ENCODE data around the gene HID1. TPM values are rescaled to one million over a fixed set of nuclear protein-coding genes. Genes with fewer than 3 reads are reported as not detected.

Gene HID1
- total RNA-seq, 1 donor from 2014 or later = 157 TPM

- Mint-ChIP-seq H3K36me3 (ENCODE audit: low read depth, unreplicated experiment) (peaks cover 17% of the 10 kb centered on the region), H3K27me3 (ENCODE audit: unreplicated experiment) (peaks cover 12% of the 10 kb centered on the region), H3K4me1 (ENCODE audit: unreplicated experiment) (peaks cover under 1% of the 10 kb centered on the region), H3K4me3 (ENCODE audit: unreplicated experiment) (no peak overlapping the region), H3K27ac (ENCODE audit: unreplicated experiment) (no peak overlapping the region), H3K9me3 (ENCODE audit: unreplicated experiment) (no peaks in the 10 kb centered on the region)
- TF ChIP-seq CTCF (IDR thresholded peaks at IDR 0.05; ENCODE audit: unreplicated experiment) = no peak
- DNase-seq (ENCODE audit: low spot score) = no peak
Measured at GRCh38 chr17:74959826-74960515, 12.6 kb downstream of the HID1 start.

- Mint-ChIP-seq H3K4me3 (ENCODE audit: unreplicated experiment) (no peak overlapping the region), H3K27ac (ENCODE audit: unreplicated experiment) (no peak overlapping the region), H3K27me3 (ENCODE audit: unreplicated experiment) (peaks cover 14% of the 10 kb centered on the region), H3K4me1 (ENCODE audit: unreplicated experiment) (no peaks in the 10 kb centered on the region), H3K36me3 (ENCODE audit: low read depth, unreplicated experiment) (peaks cover 25% of the 10 kb centered on the region), H3K9me3 (ENCODE audit: unreplicated experiment) (no peaks in the 10 kb centered on the region)
- DNase-seq (ENCODE audit: low spot score) = peak; percentile 95
- peak; percentile 98 for TF ChIP-seq CTCF (IDR thresholded peaks at IDR 0.05; ENCODE audit: unreplicated experiment)
Measured at GRCh38 chr17:74957935-74958740, 14.4 kb downstream of the HID1 start.

DNA sequence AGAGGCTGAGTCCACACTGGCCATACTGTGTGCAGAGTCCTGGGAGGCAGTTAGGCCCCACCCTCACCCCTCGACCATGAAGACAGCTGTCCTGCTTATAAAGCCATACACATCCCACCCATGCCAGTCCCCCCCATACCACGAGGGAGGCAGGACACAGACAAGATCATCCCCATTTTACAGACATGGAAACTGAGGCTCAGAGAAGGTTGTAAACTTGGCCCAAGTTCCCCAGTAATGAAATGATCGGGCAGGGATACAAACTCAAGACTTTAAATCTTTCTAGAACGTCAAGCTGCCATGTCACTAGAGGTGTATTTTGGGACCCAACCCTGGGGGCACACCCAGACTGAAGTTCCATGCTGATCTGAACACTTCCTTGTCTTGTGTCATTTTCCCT is 16.5 kb downstream of the HID1 start:
- no peak for DNase-seq (ENCODE audit: low spot score)
- H3K27ac Mint-ChIP-seq (ENCODE audit: unreplicated experiment) = no peak overlapping the region
- no peaks in the 10 kb centered on the region for H3K4me1 Mint-ChIP-seq (ENCODE audit: unreplicated experiment)
- H3K36me3 Mint-ChIP-seq (ENCODE audit: low read depth, unreplicated experiment) = peaks cover 25% of the 10 kb centered on the region
- H3K4me3 Mint-ChIP-seq (ENCODE audit: unreplicated experiment) = no peak overlapping the region
- H3K27me3 Mint-ChIP-seq (ENCODE audit: unreplicated experiment) = peaks cover 14% of the 10 kb centered on the region
- no peak for TF ChIP-seq CTCF (IDR thresholded peaks at IDR 0.05; ENCODE audit: unreplicated experiment)
- H3K9me3 Mint-ChIP-seq (ENCODE audit: unreplicated experiment) = no peaks in the 10 kb centered on the region

DNA sequence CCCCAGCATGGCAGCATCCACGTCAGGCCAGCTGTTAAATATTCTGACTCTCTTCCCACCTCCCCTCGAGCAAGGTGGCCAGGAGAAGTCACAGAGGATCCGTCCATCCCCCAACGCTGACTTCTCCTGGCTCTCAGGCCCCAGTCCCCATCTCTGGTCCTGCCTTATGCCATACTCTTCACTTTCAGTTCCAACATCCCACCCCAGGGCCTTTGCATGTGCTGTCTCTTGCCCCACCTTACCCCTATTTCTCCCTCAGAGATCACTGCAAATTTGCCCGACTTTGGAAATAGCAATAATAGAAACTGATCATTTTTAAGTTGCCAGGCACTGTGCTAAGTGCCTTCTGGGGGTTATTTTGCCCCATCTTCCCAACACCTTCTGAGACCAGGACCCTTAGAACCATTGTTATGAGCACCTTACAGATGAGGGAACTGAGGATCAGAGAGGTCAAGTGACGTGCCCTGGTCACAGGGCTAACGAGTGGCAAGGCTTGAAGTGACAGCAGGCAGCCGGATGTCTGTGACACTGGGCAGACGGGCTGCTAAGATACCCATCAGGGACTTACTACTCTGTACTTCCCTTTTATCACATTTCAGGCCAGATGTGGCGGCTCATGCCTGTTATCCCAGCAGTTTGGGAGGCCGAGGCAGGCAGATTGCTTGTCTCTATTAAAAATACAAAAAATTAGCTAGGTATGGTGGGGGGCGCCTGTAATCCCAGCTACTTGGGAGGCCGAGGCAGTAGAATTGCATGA is 17.7 kb downstream of the HID1 start:
- Mint-ChIP-seq H3K36me3 (ENCODE audit: low read depth, unreplicated experiment) (peaks cover 22% of the 10 kb centered on the region), H3K4me3 (ENCODE audit: unreplicated experiment) (peak overlapping the region; percentile 42), H3K4me1 (ENCODE audit: unreplicated experiment) (no peaks in the 10 kb centered on the region), H3K9me3 (ENCODE audit: unreplicated experiment) (no peaks in the 10 kb centered on the region), H3K27ac (ENCODE audit: unreplicated experiment) (no peak overlapping the region), H3K27me3 (ENCODE audit: unreplicated experiment) (peaks cover 11% of the 10 kb centered on the region)
- no peak for TF ChIP-seq CTCF (IDR thresholded peaks at IDR 0.05; ENCODE audit: unreplicated experiment)
- no peak for DNase-seq (ENCODE audit: low spot score)

Data from endothelial cell (in vitro differentiated cells).